HG02938 (cell line): ENCODE measurements around the gene CLCA1.

Source experiments
- ATAC-seq: cut with Tn5 transposase; IDR thresholded peaks from one replicate; pipeline ENCODE4 v1.9.1; 2021; ENCODE audit warnings: mild to moderate bottlenecking, moderate library complexity; ENCODE audit not compliant: unreplicated experiment

The CLCA1 gene

GRCh38 chr1:86464819-86465218, 3.9 kb upstream of the CLCA1 start:
- no peak for ATAC-seq

GRCh38 chr1:86466109-86466844, 2.5 kb upstream of the CLCA1 start:
- ATAC-seq, result no peak

- ATAC-seq, result no peak
Observed at GRCh38 chr1:86466986-86467385, 1.7 kb upstream of the CLCA1 start.

GRCh38 chr1:86470859-86471258, 2.1 kb downstream of the CLCA1 start:
- peak; percentile 43 for ATAC-seq

GRCh38 chr1:86471291-86471690, 2.6 kb downstream of the CLCA1 start:
- no peak for ATAC-seq

GRCh38 chr1:86472152-86472551, 3.4 kb downstream of the CLCA1 start:
- ATAC-seq, result no peak

- ATAC-seq, result no peak
Observed at GRCh38 chr1:86472767-86473166, 4.0 kb downstream of the CLCA1 start.

- no peak for ATAC-seq
Observed at GRCh38 chr1:86477256-86477655, 8.5 kb downstream of the CLCA1 start.

- no peak for ATAC-seq
Observed at GRCh38 chr1:86477682-86478081, 9.0 kb downstream of the CLCA1 start.

GRCh38 chr1:86478416-86479156, 9.9 kb downstream of the CLCA1 start:
- no peak for ATAC-seq

GRCh38 chr1:86481966-86482365, 13.2 kb downstream of the CLCA1 start:
- ATAC-seq, result no peak

- ATAC-seq, result no peak
Observed at GRCh38 chr1:86487131-86487810, 18.5 kb downstream of the CLCA1 start.

GRCh38 chr1:86487811-86488141, 19.0 kb downstream of the CLCA1 start:
- ATAC-seq, result no peak

- ATAC-seq, result no peak
Observed at GRCh38 chr1:86489242-86489878, 20.6 kb downstream of the CLCA1 start.

- ATAC-seq, result no peak
Observed at GRCh38 chr1:86491171-86491950, 22.6 kb downstream of the CLCA1 start.

- ATAC-seq, result no peak
Observed at GRCh38 chr1:86498281-86498680, 29.6 kb downstream of the CLCA1 start.

- peak; percentile 55 for ATAC-seq
Observed at GRCh38 chr1:86499987-86500593, 31.4 kb downstream of the CLCA1 start.

- no peak for ATAC-seq
Observed at GRCh38 chr1:86500714-86501113, 32.0 kb downstream of the CLCA1 start.

- ATAC-seq, result peak; percentile 64
Observed at GRCh38 chr1:86502125-86502646, 33.5 kb downstream of the CLCA1 start.
